Lung (tissue), 12 donors: Measurements from ENCODE around the gene PARVG. TPM values are rescaled to one million over a fixed set of nuclear protein-coding genes. Genes with fewer than 3 reads are reported as not detected.

Source experiments
- ATAC-seq: fragments of 200-7000 bp; cut with Tn5 transposase; one replicate; pipeline ENCODE4 v1.9.1; 2020; ENCODE audit warnings: moderate number of reproducible peaks; ENCODE audit not compliant: insufficient read depth, low FRiP score
- DNase-seq, 3 donors: peaks; one replicate each; pipeline ENCODE4 v3.0.0-alpha.2; 2013 to 2017
- H3K27ac ChIP-seq, 2 donors: one replicate each; pipeline ENCODE4 v1.5.1; 2013; ENCODE audit warnings: mild to moderate bottlenecking in 2 of 2, moderate library complexity in 2 of 2, control low read depth in 1 of 2, inconsistent platforms in 1 of 2, low read depth in 1 of 2, low read length in 1 of 2
- H3K27me3 ChIP-seq, 3 donors: one replicate each; pipeline ENCODE4 v1.5.1; 2013; ENCODE audit warnings: low read length in 2 of 3; ENCODE audit not compliant: control insufficient read depth in 3 of 3, insufficient read depth in 3 of 3
- H3K36me3 ChIP-seq, 4 donors: one replicate each; pipeline ENCODE4 v1.5.1; 2013; ENCODE audit warnings: low read length in 4 of 4, mild to moderate bottlenecking in 1 of 4, moderate library complexity in 1 of 4; ENCODE audit not compliant: control insufficient read depth in 4 of 4, insufficient read depth in 4 of 4
- H3K4me1 ChIP-seq, 5 donors: one replicate each; pipeline ENCODE4 v1.5.1; 2013; ENCODE audit warnings: low read length in 5 of 5, mild to moderate bottlenecking in 2 of 5, moderate library complexity in 1 of 5; ENCODE audit not compliant: control insufficient read depth in 5 of 5, insufficient read depth in 5 of 5
- H3K4me3 ChIP-seq: one replicate; pipeline ENCODE4 v1.5.1; 2013; ENCODE audit warnings: mild to moderate bottlenecking, control low read depth, moderate library complexity
- H3K9ac ChIP-seq, 2 donors: one replicate each; pipeline ENCODE4 v1.5.1; 2013; ENCODE audit warnings: low read length in 2 of 2, control low read depth in 1 of 2; ENCODE audit not compliant: insufficient read depth in 1 of 2
- H3K9me3 ChIP-seq, 4 donors: one replicate each; pipeline ENCODE4 v1.5.1; 2013; ENCODE audit warnings: low read length in 3 of 4, mild to moderate bottlenecking in 1 of 4, moderate library complexity in 1 of 4; ENCODE audit not compliant: control insufficient read depth in 4 of 4, insufficient read depth in 3 of 4
- WGBS, 2 donors: extraction: QIAGEN DNeasy Blood & Tissue Kit; methylation state at CpG; one replicate each; pipeline ENCODE4 v1.1.7; 2013; 5-methylcytosine and 5-hydroxymethylcytosine counted together
- polyA plus RNA-seq, 2 donors: library from polyadenylated mRNA; stranded (reverse); fragments of 200-250 nt; gene quantifications; one replicate each; pipeline ENCODE4 v1.2.1, GENCODE V29; 2013
- total RNA-seq, 2 donors: library from RNA; depleted of rRNA in 1 of 2; stranded (reverse); fragments of >200 nt in 1 of 2; gene quantifications; one replicate each; pipeline ENCODE4 v1.2.1, GENCODE V29; 2014 to 2021
- TF ChIP-seq, protein P1 (sequence below): IDR thresholded peaks from 2 replicates; pipeline ENCODE4 v1.5.1; 2012; ENCODE audit warnings: mild to moderate bottlenecking; ENCODE audit errors: control extremely low read depth, extremely low read depth
- donor health status: control.
- donor health status: control.
- donor health status: Bipolar disorder and iron deficiency.
- donor health status: healthy.
- donor health status: DM: yes; HTN: yes; CAD: no.

PARVG gene
- total and polyA plus RNA-seq, 4 donors, result 20.4 to 67.4 (median 48.7) TPM

DNA sequence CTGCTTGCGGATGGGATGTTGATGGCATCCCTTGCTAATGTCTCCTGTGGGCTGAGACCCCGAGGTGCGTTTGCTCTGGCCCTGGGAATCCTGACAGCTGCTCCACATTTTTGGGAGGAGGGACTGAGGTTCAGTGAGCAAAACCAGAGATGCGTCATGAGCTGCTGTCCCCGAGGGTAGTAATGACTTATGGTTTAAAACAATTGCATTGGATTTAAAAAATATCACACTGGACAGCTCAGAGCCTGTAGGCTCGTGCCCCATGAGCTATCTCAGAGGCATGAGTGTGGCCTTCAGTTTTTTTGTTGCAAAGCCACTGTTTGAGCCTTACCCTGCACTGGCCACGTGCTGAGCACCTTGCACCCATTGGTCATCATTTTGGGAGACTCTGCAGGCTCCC lies 20.9 kb upstream of the PARVG start:
- ATAC-seq (no peak), DNase-seq (no peak)
- no peaks in the 10 kb centered on the region for H3K9me3 ChIP-seq
- TF ChIP-seq, protein P1, sequence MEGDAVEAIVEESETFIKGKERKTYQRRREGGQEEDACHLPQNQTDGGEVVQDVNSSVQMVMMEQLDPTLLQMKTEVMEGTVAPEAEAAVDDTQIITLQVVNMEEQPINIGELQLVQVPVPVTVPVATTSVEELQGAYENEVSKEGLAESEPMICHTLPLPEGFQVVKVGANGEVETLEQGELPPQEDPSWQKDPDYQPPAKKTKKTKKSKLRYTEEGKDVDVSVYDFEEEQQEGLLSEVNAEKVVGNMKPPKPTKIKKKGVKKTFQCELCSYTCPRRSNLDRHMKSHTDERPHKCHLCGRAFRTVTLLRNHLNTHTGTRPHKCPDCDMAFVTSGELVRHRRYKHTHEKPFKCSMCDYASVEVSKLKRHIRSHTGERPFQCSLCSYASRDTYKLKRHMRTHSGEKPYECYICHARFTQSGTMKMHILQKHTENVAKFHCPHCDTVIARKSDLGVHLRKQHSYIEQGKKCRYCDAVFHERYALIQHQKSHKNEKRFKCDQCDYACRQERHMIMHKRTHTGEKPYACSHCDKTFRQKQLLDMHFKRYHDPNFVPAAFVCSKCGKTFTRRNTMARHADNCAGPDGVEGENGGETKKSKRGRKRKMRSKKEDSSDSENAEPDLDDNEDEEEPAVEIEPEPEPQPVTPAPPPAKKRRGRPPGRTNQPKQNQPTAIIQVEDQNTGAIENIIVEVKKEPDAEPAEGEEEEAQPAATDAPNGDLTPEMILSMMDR, result no peak
- peaks cover 0 to 33% (median 3%) of the 10 kb centered on the region in 4 donors for H3K36me3 ChIP-seq
- 83 to 89% methylated on average over 7 of the region's 7 CpGs for WGBS, 2 donors
- no peak overlapping the region for H3K27ac ChIP-seq
- no peaks in the 10 kb centered on the region for H3K27me3 ChIP-seq
- H3K4me3 ChIP-seq, result no peak overlapping the region
- peaks cover 0 to 25% (median 0%) of the 10 kb centered on the region in 5 donors for H3K4me1 ChIP-seq
- H3K9ac ChIP-seq, result no peak overlapping the region

DNA sequence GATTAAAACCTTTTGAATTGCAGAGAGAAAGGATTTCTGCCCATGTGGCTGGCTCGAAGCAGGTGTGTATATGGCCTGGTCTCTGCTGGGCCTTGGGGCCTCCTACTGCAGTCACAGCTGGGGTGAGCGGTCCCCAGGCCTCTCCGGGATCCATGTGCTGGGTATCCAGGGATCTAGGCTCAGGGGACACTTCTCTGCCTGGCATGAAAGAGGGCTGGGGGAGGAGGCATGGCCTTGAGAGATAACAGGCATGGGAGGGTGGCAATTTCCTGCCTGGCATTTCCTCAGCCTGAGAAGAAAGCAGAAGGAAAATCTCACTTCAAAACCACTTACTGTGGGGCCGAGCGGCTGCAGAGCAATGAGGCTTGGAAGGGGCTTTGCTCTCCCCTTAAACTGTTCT lies 20.3 kb upstream of the PARVG start:
- ATAC-seq, result no peak
- Histone ChIP-seq H3K9ac (no peak overlapping the region), H3K27me3 (no peaks in the 10 kb centered on the region), H3K4me1 (peaks cover 0 to 25% (median 0%) of the 10 kb centered on the region in 5 donors), H3K27ac (no peak overlapping the region), H3K36me3 (peaks cover 0 to 34% (median 3%) of the 10 kb centered on the region in 4 donors), H3K4me3 (no peak overlapping the region), H3K9me3 (no peaks in the 10 kb centered on the region)
- DNase-seq, result no peak
- TF ChIP-seq, protein P1, result no peak
- 25 to 59% methylated on average over 5 of the region's 5 CpGs for WGBS, 2 donors

DNA sequence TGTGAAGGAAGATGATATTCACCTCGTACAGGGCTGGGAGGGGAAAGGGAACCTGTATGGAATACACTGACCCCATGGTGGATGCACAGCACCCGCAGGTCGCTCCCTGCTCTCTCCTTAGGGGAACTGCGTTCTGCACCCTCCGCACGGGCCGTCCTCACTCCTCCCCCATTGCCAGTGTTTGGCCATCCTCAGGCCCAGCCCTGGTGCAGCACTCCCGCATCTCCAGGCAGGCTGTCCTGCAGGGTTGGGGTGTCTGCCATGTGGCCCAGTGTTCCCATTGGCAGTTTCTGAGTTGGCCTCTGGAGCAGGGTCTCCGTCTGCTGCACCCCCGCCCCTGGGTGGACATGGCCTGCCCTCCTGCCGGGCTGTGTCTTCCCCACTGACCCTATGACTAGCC lies 19.1 kb upstream of the PARVG start:
- Histone ChIP-seq H3K27me3 (no peaks in the 10 kb centered on the region), H3K9ac (no peak overlapping the region), H3K4me3 (no peak overlapping the region), H3K27ac (no peak overlapping the region), H3K9me3 (no peaks in the 10 kb centered on the region), H3K4me1 (peaks cover 0 to 25% (median 0%) of the 10 kb centered on the region in 5 donors), H3K36me3 (peaks cover 0 to 34% (median 3%) of the 10 kb centered on the region in 4 donors)
- no peak for DNase-seq
- TF ChIP-seq, protein P1, result no peak
- WGBS, 2 donors, result 94 to 95% methylated on average over 11 of the region's 11 CpGs
- ATAC-seq, result no peak

DNA sequence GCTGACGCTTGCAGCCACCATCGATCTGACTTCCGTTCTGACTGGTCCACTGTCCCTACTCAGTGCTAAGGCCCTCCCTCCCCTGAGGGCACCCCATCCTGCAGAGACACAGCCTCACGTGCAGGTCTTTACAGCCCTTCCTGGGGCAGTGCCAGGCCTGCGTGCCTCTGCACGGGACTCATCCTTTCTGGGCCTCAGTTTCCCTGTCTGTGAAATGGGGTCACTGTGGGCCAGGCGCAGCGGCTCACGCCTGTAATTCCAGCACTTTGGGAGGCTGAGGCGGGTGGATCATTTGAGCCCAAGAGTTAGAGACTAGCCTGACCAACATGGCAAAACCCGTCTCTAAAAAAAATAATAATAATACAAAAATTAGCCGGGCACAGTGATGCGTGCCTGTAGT lies 17.8 kb upstream of the PARVG start:
- Histone ChIP-seq H3K36me3 (peaks cover 0 to 40% (median 2%) of the 10 kb centered on the region in 4 donors), H3K9me3 (no peaks in the 10 kb centered on the region), H3K4me3 (no peak overlapping the region), H3K27me3 (no peaks in the 10 kb centered on the region), H3K9ac (no peak overlapping the region), H3K27ac (no peak overlapping the region), H3K4me1 (peaks cover 0 to 25% (median 0%) of the 10 kb centered on the region in 5 donors)
- 95 to 96% methylated on average over 13 of the region's 13 CpGs for WGBS, 2 donors
- TF ChIP-seq, protein P1, result no peak
- ATAC-seq (no peak), DNase-seq (no peak)
